HG03432 (cell line): ENCODE results near the gene TWIST2.

ENCODE experiments used
- ATAC-seq: cut with Tn5 transposase; IDR thresholded peaks from one replicate; pipeline ENCODE4 v1.9.1; 2021; ENCODE audit warnings: mild to moderate bottlenecking, moderate library complexity; ENCODE audit not compliant: unreplicated experiment

The TWIST2 gene

DNA sequence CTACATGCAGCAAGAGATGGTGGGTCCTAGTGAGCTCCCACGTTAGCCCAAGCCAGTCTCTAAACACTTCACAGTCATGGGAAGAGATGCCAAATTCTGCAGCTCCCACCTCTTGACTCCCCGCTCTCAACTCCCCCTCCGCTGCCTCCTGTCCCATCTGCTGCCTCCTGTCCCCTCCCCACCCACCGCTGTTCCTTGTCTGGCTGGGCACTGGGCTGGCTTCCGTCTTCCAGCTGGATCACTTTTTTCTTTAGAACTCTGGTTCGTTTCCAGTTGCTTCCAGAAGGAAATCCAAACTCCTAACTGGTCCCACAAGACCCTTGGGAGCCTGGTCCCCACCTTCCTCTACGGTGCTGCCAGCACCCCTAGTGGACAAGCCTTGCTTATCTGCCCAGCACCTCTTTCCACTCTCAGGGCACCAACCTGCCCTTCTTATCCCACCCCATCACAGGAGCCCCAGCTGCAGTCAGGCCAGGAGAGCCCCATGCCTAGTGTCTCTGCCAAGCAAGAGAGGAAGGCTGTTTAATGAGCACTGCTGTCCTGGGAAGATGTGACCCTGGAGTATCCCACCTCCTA lies 12.1 kb upstream of the TWIST2 start:
- ATAC-seq, result no peak

DNA sequence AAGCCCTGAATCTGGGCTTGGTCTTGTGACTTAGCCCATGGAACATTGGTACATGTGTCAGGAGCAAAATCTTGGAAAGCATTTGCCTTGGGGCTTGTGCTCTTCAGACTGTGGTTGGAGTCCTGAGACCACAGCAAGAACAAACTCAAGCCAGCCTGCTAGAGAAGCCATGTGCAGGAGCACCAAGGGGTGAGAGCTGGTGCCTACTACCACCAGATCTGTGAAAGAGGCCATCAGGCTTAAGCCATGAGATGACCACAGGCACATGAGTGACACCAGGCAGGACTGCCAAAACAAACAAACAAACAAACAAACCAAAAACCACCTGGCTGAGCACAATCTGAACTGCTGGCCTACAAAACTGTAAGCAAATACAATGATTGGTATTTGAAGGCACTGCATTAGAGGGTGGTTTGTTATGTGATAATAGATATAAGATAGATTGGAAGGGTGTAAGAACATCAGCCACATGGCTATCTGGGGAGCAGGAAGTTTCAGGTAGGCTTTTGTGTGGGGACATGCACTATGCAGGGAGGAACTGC lies 9.0 kb upstream of the TWIST2 start:
- no peak for ATAC-seq

DNA sequence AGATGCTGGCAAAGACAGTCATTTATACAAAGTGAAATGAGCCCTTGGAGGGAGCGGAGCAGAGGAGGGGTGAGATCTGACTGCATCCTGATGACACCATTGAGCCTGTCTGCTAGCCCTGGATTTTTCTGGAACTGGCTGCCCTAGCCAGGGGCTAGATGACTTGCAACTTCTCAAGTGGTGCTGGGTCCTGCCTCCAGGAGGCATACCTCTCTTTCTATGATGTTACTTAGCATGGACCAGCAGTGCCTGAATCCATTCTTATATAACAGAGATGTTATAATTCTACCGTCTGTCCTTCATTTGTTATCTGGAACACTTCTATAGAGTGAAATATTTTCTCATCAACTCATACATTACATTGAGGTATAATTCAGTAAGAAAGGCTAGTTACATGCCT lies 8.5 kb upstream of the TWIST2 start:
- no peak for ATAC-seq

DNA sequence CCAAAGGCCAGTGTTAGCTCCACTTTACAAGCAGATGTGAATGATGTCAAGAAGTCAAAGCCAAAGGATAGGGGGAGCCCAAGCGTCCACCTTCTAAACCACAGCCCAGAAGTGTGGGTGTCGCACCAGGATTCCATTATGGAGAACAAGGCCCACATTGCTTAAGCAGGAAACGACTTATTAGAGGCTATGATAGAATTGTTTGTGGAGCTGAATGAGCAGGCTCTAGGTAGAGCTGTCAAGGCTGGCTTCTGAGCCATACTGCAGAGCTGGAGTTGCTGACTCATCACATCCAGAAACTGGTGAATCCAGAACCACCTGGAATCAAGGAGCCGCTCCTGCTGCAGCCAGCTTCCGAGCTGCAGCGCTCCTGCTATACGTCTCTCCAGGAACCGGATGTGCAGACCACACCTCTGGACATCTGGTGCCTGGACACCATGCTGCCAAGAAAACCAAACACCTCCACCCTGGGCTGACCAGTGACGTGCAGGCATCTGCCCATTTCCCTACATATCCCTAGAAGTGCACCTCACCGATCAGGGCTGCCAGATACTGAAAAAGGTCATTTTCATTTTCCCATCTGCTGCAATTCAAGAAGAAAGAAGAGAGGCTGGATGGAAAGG lies 6.2 kb upstream of the TWIST2 start:
- no peak for ATAC-seq

DNA sequence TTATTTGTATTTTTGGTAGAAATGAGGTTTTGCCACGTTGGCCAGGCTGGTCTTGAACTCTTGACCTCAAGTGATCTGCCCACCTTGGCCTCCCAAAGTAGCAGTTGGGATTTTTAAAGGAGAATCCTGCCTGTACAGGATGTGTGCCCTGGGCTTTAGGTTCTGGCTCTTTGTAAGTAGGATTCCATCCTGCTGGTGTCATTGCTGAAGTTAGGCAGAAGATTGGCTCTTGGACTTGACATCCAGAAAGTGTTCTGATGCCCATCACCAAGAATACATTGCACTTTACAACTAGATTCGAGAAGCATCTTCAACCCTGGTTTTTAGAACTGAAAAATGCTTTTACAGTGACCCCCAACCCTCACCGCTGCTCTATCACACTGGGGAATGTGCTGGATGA lies 4.4 kb upstream of the TWIST2 start:
- ATAC-seq, result no peak

DNA sequence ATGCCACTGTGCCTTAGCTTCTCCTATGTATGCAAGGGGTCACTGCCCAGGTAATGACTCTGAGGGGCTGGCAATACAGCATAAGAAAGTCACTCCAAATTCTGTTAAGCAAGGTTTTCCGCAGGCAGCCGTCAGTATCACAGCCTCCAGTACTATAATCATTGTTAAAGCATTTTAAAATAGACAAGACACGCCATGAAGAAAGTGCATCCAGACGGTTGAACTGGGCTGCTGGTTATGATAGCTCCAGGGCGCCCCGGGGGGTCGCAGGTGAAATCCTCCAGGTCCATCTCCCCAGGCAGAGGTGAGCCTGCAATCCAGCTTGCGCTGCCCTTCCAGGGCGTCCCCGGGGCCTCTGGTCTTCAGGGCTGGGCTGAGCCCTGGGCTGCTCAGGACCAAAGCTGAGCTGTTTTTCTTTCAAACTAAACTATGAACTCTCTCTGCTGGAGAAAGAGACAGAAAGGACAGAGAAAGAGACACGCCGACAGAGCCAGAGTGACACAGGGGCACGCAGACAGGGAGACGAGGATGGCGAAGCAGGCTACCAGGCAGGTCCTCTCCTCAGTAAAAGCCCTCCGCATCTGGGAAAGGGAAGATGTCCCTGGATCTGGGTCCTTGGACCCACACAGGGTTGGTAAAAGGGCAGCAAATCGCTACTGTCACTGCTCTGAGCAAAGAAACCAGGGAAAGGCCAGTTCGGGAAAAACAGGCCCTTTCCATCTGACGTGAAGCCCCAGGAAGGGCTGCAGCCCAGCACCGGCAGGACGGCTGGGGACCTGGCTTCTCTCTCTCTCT lies 2.1 kb upstream of the TWIST2 start:
- no peak for ATAC-seq

DNA sequence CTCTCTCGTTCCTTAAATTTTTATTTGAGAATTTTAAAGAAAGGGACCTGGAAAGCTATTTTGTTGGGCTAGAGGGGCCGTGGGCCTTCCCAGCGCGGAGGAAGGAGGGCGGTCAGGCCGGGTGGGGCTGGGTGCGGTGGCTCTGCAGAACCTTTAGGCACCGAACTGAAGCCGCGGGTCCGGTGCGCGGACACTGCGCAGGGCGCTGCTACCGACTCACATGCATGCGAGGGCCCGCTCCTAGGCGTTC lies 1.6 kb upstream of the TWIST2 start:
- no peak for ATAC-seq

DNA sequence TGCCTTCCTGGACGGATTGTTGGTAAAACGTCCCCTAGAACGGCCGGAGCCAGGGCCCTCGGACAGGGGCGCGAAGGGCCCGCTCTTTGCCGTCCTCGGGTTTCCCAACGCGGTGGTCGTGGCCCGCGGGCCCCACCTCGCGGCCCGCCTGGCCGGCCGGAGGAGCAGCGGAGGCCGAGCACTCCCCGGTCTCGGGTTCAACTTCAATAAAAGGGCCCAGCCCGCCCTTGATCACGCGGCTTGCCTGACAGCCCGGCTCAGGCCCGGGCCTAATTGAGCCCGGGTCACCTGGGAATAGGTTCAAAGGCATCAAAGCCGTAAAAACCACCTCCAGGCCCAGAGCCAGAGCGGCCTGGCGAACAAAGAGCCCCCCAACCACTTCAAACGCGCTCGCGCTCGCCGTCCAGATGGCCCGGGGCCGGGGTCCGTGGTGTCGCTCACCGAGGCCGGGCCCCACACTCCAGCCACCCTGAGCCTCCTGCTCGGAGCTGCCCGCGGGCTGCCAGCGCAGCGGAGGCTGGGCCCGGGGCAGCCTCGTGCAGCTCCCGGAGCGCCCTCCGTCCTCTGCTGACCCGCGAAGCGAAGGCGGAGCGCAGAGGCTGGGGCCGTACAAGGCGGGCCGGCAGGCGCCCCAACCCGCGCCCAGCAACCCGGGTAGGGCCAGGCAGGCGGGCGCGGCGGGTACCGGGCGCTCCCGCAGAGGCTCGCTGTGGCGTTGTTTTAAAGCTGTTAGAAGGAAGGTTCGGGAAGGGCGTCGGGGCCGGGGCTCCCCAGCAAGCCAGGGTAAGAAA lies 1.1 kb upstream of the TWIST2 start:
- no peak for ATAC-seq

DNA sequence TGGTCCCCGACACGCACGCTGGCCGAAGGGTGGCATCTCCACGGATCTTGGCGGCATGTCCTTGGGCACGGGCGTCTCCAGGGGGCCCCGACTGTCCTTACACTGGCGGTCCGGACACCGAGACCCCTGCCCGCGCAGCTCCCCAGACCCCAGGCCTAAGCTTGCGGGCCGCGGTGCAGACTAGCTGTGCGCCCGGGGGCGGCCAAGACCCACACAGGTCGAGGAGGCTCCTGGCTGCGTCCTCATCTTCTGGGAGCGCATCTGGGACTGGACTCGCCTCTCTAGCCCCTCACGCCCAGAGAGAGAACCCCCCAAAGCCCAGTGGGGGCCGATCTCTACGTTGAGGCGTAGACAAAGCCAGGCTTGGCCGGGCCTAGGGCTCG lies 475 bp upstream of the TWIST2 start:
- ATAC-seq, result no peak

DNA sequence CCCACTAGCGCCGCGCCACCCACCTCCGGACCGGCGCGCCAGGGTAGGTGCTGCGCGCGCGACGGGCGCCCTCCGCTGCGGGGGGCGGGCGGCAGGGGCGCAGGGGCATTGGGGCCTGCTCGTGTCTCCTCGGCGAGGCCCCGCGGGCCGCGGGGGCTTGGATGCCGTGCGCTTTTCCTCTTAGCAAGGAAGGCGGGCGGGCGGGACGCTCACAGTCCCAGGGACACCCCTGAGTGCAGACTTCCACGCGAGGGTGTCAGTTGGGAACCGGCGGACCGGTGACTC lies 748 bp downstream of the TWIST2 start:
- no peak for ATAC-seq

DNA sequence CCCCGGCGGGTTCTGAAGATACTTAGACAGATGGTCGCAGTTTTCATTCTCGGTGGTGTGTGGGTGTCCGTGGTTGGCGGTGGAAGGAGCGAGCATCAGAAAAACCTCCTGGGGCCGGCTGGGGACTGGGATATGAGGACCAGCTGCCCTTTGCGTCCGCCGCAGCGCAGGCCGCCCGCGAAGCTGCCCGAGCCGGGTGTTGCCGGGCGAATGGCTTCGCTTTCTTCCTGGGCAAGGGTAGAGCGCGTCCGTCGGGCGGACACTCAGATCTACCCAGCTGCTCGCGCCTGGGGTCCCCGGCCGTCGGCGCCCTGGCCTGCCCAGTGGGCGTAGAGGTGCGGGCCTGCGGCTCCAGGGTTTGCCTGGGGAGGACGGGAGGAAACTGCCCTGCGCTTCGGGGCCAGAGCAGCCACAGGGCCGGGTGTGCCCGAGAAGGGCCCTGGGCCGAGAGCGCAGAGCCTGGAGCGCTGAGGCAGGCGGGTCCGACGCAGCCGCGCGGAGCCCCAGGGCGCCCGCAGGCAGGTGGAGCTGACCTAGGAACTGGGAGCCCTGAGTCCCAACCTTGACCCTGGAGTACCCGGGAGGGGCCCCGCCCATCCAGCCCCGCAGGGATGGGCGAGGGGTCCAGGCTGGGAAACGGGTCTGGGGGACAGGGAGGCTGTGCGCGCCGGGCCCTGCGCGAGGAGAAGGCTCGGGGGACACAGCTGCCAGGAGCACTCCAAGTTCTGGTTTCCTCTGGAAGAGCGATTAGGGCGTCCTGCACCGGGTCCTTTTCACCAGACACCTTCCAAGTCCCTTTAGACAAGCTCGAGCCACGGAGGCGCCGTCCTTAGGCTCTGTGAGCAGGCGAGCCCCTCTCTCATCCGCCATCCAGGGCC lies 1.3 kb downstream of the TWIST2 start:
- no peak for ATAC-seq

DNA sequence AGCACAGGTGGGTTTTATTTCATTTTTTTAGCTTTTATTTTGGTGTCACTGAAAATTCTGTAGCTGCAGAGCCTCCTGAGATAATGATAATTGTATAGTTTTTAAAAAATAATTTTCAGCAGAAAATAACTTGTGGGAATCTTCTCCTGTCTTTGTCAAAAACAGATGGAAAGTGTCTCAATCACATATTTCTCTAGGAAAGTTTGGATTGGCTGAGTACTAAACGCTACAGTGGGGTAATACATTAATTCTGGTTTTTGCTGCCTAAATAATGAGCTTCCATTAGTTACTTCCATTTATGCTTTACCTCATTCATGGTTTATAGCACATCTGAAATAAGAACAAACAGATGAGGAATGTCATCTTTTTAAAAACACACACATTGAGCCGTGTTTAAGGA lies 2.2 kb downstream of the TWIST2 start:
- no peak for ATAC-seq

DNA sequence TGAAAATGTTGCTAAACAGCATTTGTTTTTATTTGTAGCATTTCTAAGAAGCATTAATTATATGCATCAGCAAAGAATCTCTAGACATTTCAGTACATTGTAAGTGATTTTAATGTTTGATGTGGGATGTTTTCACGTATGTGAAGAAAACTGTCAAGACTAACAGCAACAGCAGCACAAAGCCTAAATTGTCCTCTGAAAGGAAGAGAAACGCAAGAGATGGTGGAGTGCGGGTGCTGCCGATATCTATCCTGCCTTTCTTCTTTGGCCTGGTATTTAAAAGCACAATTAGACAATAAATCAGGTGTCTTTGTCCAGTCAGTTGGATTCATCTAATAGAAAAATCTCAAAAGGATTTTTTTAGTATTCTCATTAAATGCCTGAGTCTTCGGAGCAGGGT lies 3.1 kb downstream of the TWIST2 start:
- no peak for ATAC-seq

DNA sequence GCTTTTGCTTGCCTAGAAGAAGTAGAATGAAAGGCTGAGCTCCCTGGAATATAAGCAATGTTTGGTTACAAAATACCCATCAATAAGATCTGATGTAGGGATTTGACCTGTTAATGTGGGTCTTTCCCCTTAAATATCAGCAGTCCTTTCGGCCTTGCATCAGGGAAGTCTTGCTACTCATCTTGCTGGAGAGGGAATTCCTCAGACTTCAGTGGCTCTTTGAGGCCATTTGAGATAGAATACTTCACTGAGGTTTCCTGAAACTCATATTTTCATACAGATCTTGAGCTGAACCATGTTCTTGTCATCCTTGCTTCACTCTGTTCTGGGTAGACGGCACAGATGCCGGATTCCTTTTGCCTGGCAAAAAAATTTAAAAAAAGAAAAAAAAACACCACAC lies 3.9 kb downstream of the TWIST2 start:
- no peak for ATAC-seq

DNA sequence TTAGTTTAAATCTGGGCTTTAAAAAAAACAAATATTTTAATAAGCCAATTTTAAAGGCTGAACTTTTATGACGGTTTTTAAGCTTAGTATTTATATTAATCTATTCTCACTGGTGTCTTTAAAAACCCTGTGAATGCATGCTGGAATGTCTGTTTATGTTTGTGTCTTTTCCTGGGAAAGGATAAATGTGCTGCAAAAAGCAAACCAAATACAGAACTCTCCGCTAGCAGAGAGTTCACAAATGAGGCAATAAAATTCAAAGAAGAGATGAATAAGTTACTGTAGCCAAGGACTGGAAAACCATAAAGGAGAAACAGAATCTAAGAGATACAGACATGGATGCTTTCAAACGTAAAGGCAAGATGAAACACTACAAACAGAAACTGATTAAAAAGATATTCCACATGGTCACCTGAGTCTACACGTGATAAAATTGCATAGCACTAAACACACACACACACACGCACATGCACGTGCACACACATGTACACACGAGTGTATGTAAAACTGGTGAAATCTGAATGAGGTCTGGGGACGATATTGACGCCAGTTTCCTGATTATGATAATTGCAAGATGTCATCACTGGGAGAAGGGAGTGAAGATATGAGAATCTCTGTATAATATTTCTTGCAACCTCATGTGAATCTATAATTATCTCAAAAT lies 4.5 kb downstream of the TWIST2 start:
- ATAC-seq, result no peak

DNA sequence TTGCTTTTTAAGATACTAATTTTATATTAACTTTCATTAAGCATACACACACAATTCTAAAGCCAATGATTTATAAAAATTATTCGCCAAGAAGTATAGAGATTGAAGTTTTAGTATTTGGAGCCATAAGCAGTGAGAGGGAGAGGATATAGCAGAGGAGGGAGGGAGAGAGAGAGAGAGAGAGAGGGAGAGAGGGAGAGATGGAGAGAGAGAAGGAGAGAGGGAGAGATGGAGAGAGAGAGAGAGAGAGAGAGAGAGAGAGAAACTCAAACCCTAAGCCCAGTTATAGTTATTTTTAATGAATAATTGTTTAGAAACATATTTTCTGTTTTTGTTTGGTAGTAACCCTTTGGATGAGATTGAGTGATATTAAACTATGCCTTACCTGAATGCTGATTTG lies 5.3 kb downstream of the TWIST2 start:
- ATAC-seq, result no peak

DNA sequence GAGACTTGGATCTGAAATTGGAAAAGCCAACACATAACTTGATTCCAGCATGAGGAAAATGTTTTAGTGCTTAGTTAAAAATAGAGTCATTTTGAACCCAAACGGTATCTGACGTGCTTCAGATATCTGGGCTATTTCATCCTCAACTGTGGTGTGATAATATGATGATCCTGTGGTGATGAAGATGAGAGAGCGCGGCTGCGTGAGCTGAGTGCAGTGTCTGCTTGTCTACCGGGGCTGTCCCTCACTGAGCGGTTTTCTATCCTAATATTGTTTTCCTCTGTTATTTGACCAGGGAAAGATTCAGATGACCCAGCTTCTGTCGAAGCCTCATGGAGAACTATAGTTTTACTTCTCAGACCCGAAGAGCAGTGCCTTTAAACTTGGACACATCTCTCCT lies 5.8 kb downstream of the TWIST2 start:
- no peak for ATAC-seq

DNA sequence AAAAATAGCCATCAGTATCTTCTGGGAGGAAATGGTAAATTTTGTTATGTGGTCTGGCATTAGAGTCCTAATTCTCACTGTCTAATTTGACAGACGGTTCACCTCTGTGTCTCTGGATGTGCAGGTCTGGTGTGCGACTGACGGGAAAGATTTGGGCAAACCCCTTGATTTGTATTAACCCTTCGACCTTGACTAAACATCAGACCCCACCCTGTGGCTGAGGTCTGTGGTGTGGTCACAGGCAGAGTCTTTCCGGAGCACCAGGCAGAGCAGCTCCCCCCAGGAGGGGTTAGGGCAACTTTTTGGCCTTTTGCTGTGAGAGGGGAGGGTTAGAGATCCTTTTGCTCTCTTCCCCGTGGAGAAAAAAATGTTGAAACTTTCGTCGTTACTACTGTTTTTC lies 6.4 kb downstream of the TWIST2 start:
- ATAC-seq, result no peak

DNA sequence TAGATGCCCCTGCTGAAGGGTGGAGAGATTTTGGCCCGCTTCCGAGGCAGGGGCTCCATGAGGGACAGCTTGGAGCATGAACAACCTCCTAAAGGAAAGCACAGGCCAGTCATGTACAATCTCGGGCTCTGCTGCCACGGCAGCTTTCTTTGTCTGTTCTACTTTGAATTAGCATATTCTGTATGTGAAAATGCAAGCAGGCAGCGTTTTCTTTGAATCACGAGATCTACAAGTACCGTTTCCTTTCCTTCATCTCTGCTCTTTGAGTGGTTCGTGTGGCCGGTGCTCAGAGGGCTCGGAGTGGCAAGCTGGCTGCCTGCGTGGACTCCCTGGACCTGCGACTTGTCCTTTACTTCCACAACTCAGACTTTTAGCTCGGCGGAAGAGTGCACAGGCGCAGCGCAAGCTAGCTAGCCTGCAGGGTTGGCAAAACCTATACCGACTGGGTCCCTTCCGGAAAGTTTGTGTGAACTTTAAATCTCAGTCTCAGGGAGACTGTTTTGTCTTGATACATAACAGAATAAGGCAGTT lies 6.9 kb downstream of the TWIST2 start:
- no peak for ATAC-seq

DNA sequence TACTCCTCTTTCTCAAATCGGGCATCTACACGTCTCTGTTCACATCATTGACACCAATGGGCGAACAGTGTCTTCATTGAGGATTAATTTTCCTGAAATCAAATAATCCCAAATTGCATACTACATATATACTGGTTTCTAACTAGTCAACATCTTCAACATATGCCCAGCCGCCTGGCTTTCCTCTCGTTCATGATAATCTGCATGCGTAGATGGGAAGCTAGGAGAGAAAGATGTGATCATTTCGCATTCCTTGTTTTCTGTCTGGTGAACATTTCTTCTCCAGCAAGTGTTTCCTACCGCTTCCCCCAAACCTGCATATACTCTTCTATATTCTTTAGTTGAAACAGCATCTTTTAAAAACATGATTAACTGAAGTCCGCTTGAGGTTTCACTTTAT lies 7.4 kb downstream of the TWIST2 start:
- no peak for ATAC-seq
